PFSK-1 (cell line): ENCODE results near the gene NUP107.

Experiments used
- FOXP2 ChIP-seq: optimal IDR thresholded peaks from 2 replicates; pipeline ENCODE3; 2011; ENCODE audit warnings: borderline replicate concordance, control low read depth, inconsistent platforms; ENCODE audit not compliant: insufficient read depth; ENCODE audit errors: extremely low read length, extremely low read depth
- POLR2AphosphoS5 ChIP-seq: IDR thresholded peaks from 2 replicates; pipeline ENCODE4 v1.6.1; 2012; ENCODE audit warnings: low read depth, mild to moderate bottlenecking, control low read depth, low read length, moderate library complexity
- SIN3A ChIP-seq: IDR thresholded peaks from 2 replicates; pipeline ENCODE4 v1.6.1; 2012; ENCODE audit warnings: mild to moderate bottlenecking, low read length, moderate library complexity, borderline replicate concordance; ENCODE audit not compliant: insufficient read depth
- TAF1 ChIP-seq: IDR thresholded peaks from 2 replicates; pipeline ENCODE4 v1.6.1; 2012; ENCODE audit warnings: low read length, control low read depth, borderline replicate concordance; ENCODE audit not compliant: insufficient read depth
- TF ChIP-seq, protein P1 (sequence below), 2 experiments: IDR thresholded peaks; 2 replicates each; pipeline versions ENCODE4 v1.6.1 to v1.8.0; 2011 to 2012; ENCODE audit warnings: low read depth in 2 of 2, low read length in 2 of 2, control low read depth in 1 of 2, inconsistent platforms in 1 of 2, mild to moderate bottlenecking in 1 of 2, moderate library complexity in 1 of 2; ENCODE audit not compliant: insufficient read depth in 1 of 2

Gene NUP107

GRCh38 chr12:68755536-68756243 lies 68.9 kb downstream of the NUP107 start:
- no peak for TF ChIP-seq SIN3A
- TF ChIP-seq, protein P1, sequence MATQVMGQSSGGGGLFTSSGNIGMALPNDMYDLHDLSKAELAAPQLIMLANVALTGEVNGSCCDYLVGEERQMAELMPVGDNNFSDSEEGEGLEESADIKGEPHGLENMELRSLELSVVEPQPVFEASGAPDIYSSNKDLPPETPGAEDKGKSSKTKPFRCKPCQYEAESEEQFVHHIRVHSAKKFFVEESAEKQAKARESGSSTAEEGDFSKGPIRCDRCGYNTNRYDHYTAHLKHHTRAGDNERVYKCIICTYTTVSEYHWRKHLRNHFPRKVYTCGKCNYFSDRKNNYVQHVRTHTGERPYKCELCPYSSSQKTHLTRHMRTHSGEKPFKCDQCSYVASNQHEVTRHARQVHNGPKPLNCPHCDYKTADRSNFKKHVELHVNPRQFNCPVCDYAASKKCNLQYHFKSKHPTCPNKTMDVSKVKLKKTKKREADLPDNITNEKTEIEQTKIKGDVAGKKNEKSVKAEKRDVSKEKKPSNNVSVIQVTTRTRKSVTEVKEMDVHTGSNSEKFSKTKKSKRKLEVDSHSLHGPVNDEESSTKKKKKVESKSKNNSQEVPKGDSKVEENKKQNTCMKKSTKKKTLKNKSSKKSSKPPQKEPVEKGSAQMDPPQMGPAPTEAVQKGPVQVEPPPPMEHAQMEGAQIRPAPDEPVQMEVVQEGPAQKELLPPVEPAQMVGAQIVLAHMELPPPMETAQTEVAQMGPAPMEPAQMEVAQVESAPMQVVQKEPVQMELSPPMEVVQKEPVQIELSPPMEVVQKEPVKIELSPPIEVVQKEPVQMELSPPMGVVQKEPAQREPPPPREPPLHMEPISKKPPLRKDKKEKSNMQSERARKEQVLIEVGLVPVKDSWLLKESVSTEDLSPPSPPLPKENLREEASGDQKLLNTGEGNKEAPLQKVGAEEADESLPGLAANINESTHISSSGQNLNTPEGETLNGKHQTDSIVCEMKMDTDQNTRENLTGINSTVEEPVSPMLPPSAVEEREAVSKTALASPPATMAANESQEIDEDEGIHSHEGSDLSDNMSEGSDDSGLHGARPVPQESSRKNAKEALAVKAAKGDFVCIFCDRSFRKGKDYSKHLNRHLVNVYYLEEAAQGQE (IDR thresholded peaks at IDR 0.05; ENCODE audit: insufficient read depth in 1 of 2, low read depth in 2 of 2, low read length in 2 of 2): no peak
- no peak for TF ChIP-seq TAF1
- TF ChIP-seq POLR2AphosphoS5: no peak
- TF ChIP-seq FOXP2: no peak

DNA sequence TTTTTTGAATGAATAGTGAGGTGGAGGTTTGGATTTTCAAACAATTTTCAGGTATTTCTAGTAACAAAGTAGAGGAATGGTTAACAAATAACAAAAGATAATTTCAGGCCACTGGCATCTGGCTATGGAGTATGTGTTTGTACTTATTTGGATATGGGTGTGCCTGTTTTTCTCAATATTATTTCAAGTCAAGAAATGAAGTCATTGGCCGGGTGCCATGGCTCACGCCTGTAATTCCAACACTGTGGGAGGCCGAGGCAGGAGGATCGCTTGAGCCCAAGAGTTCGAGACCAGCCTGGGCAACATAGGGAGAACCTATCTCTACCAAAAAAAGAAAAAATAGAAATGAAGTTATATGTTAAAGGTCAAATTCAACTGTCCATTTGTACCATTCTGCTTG lies 73.1 kb downstream of the NUP107 start:
- no peak for TF ChIP-seq POLR2AphosphoS5
- TF ChIP-seq TAF1: no peak
- TF ChIP-seq, protein P1 (IDR thresholded peaks at IDR 0.05; ENCODE audit: insufficient read depth in 1 of 2, low read depth in 2 of 2, low read length in 2 of 2): no peak
- TF ChIP-seq FOXP2: no peak
- no peak for TF ChIP-seq SIN3A

- TF ChIP-seq FOXP2 (no peak), SIN3A (no peak), POLR2AphosphoS5 (no peak), TAF1 (no peak)
- TF ChIP-seq, protein P1 (IDR thresholded peaks at IDR 0.05; ENCODE audit: insufficient read depth in 1 of 2, low read depth in 2 of 2, low read length in 2 of 2): no peak
Observed at GRCh38 chr12:68760806-68761441, 74.1 kb downstream of the NUP107 start.

GRCh38 chr12:68761442-68761812 lies 74.6 kb downstream of the NUP107 start:
- TF ChIP-seq TAF1 (no peak), POLR2AphosphoS5 (no peak), SIN3A (no peak)
- TF ChIP-seq, protein P1 (IDR thresholded peaks at IDR 0.05; ENCODE audit: insufficient read depth in 1 of 2, low read depth in 2 of 2, low read length in 2 of 2): no peak
